HepG2 (cell line): ENCODE measurements around the gene THPO. TPM values are rescaled to one million over a fixed set of nuclear protein-coding genes. Genes with fewer than 3 reads are reported as not detected.

ENCODE experiments used
- AGO1 ChIP-seq: fragments of 200-400 bp; formaldehyde crosslinking; IDR thresholded peaks from 2 replicates; pipeline ENCODE4 v1.6.1; 2017; ENCODE audit warnings: mild to moderate bottlenecking, low read depth, low read length, moderate library complexity; ENCODE audit not compliant: poor library complexity, severe bottlenecking
- FOXO4 ChIP-seq: sonication (generic); formaldehyde crosslinking; conservative IDR thresholded peaks from 2 replicates; pipeline ENCODE4 v1.8.1; 2023; ENCODE audit warnings: missing genetic modification reagents
- GABPB1 ChIP-seq: IDR thresholded peaks from 2 replicates; pipeline ENCODE4 v1.6.1; 2016; ENCODE audit warnings: mild to moderate bottlenecking, missing genetic modification reagents, moderate library complexity, missing compliant biosample characterization
- HNF4G ChIP-seq, 2 experiments: sonication (generic) in 1 of 2; formaldehyde crosslinking in 1 of 2; IDR thresholded peaks; 2 replicates each; pipeline versions ENCODE4 v1.4.0 to v1.6.1; 2011 to 2020; ENCODE audit warnings: borderline replicate concordance in 2 of 2, low read depth in 2 of 2, mild to moderate bottlenecking in 2 of 2, low read length in 1 of 2, missing genetic modification reagents in 1 of 2, moderate library complexity in 1 of 2
- KDM3A ChIP-seq: IDR thresholded peaks from 2 replicates; pipeline ENCODE4 v1.6.1; 2018; ENCODE audit warnings: low read depth, missing compliant biosample characterization
- PHF5A ChIP-seq: IDR thresholded peaks from one replicate; pipeline ENCODE4 v1.6.1; 2018; ENCODE audit warnings: low read depth, missing genetic modification reagents; ENCODE audit not compliant: unreplicated experiment
- SOX6 ChIP-seq, 2 experiments: fragments of 450-650 bp in 1 of 2; sonication (generic) in 1 of 2; formaldehyde crosslinking in 1 of 2; IDR thresholded peaks; 2 replicates each; pipeline versions ENCODE4 v1.4.0 to v1.6.1; 2017 to 2020; ENCODE audit warnings: antibody characterized with exemption in 1 of 2, mild to moderate bottlenecking in 1 of 2, missing genetic modification reagents in 1 of 2
- SYNCRIP ChIP-seq: fragments of 200-400 bp; formaldehyde crosslinking; IDR thresholded peaks from 2 replicates; pipeline ENCODE4 v1.6.1; 2018; ENCODE audit warnings: mild to moderate bottlenecking, low read depth, low read length; ENCODE audit not compliant: insufficient read depth
- ZBED4 ChIP-seq: sonication (generic); formaldehyde crosslinking; IDR thresholded peaks from 2 replicates; pipeline ENCODE4 v1.4.0; 2020; ENCODE audit warnings: missing genetic modification reagents, borderline replicate concordance
- ZNF260 ChIP-seq: sonication (generic); formaldehyde crosslinking; IDR thresholded peaks from 2 replicates; pipeline ENCODE4 v1.4.0; 2020; ENCODE audit warnings: missing genetic modification reagents, low read depth, mild to moderate bottlenecking, borderline replicate concordance
- ZNF275 ChIP-seq: sonication (generic); formaldehyde crosslinking; IDR thresholded peaks from 2 replicates; pipeline ENCODE4 v1.8.0; 2022; ENCODE audit warnings: missing genetic modification reagents, mild to moderate bottlenecking, inconsistent platforms, borderline replicate concordance
- ZNF567 ChIP-seq: sonication (generic); formaldehyde crosslinking; IDR thresholded peaks from 2 replicates; pipeline ENCODE4 v1.8.1; 2023; ENCODE audit warnings: mild to moderate bottlenecking, missing genetic modification reagents, borderline replicate concordance
- ZNF574 ChIP-seq: sonication (generic); formaldehyde crosslinking; IDR thresholded peaks from 2 replicates; pipeline ENCODE4 v1.4.0; 2020; ENCODE audit warnings: missing genetic modification reagents
- ZNF616 ChIP-seq: sonication (generic); formaldehyde crosslinking; IDR thresholded peaks from 2 replicates; pipeline ENCODE4 v1.5.0; 2020; ENCODE audit warnings: low read depth, mild to moderate bottlenecking, missing genetic modification reagents
- polyA plus RNA-seq, 8 experiments: library from polyadenylated mRNA; depleted of rRNA in 3 of 8; stranded (reverse) in 7 of 8; unstranded in 1 of 8; fragments of >200 nt; fragmentation: Illumina TruSeq in 4 of 8; extraction: Trizol in 4 of 8; gene quantifications; 2 replicates each; pipeline versions ENCODE4 v1.2.1 to v1.2.3, GENCODE V29; 2011 to 2016; ENCODE audit warnings: low read depth in 4 of 8, missing spikeins in 1 of 8, mixed read lengths in 1 of 8; ENCODE audit not compliant: insufficient read depth in 1 of 8
- total RNA-seq, 5 experiments: library from RNA; depleted of rRNA; stranded (reverse); fragments of >200 nt; fragmentation: Illumina TruSeq; extraction: Trizol; gene quantifications; 2 replicates each; pipeline ENCODE4 v1.2.3, GENCODE V29; 2016; ENCODE audit warnings: low read depth in 1 of 5

The THPO gene
- total and polyA plus RNA-seq, 2 of the 13 experiments (the other 11 are each of a cell fraction or from before 2014, with no cell fraction given), result 2.8 to 4.8 TPM

GRCh38 chr3:184362668-184363546 lies 15.1 kb downstream of the THPO start (continued):
- TF ChIP-seq FOXO4 (0 out of 2 replicates have a peak, but pooled peaks have one; percentile 26), GABPB1 (CRISPR knock-in tag) (peak; percentile 97), ZNF567 (CRISPR knock-in tag) (peak; percentile 63; the same call in 1 of the 2 replicates), ZBED4 (CRISPR knock-in tag) (peak; percentile 98), ZNF260 (CRISPR knock-in tag) (no peak), ZNF574 (CRISPR knock-in tag) (peak; percentile 89), HNF4G (IDR thresholded peaks at IDR 0.05; ENCODE audit: borderline replicate concordance, low read depth, low read length) (peak; percentile 95), HNF4G (CRISPR knock-in tag; IDR thresholded peaks at IDR 0.05; ENCODE audit: borderline replicate concordance, low read depth) (peak; percentile 84; the same call in 1 of the 2 replicates), ZNF275 (CRISPR knock-in tag) (peak; percentile 82; the same call in 1 of the 2 replicates), SOX6 (IDR thresholded peaks at IDR 0.05) (no peak), SOX6 (CRISPR knock-in tag; IDR thresholded peaks at IDR 0.05) (peak; percentile 76), PHF5A (peak; percentile 78), SYNCRIP (no peak), KDM3A (CRISPR knock-in tag) (peak; percentile 59; the same call in 1 of the 2 replicates), ZNF616 (CRISPR knock-in tag) (peak; percentile 85; the same call in 1 of the 2 replicates), AGO1 (peak; percentile 91)
